SK-N-DZ (cell line): ENCODE measurements around the gene UXS1.

Experiments
- DNase-seq: peaks from one replicate; pipeline ENCODE4 v3.0.0-alpha.2; 2015; ENCODE audit warnings: low spot score

Gene UXS1

DNA sequence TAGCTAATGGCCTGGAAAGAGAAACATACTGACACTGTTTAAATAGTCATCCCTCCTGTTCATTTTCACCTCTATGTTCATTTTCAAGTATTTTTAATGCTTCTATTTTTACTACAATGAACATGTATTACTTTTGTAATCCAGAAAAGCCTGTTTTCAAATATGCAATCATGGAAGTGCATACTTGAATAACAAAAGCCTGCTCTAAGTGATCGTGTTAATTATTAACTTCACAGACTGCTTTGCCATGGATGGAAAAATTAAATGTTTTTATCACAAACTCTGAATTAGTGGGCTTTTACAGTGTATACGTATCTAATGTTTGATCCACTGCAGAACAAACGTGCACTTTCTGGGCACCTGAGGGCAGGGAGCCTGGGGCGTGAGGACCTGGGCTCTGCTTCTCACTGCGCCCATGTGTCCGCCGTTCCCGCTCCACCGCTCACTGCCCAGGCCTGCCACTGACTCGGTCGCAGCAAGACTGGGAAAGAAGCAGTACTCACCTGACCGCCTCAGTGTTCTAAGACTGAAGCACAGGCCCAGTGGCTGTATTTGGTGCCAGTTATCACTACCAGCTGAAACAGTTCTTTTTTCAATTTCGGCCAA, 80.6 kb downstream of the UXS1 start:
- DNase-seq, result no peak

DNA sequence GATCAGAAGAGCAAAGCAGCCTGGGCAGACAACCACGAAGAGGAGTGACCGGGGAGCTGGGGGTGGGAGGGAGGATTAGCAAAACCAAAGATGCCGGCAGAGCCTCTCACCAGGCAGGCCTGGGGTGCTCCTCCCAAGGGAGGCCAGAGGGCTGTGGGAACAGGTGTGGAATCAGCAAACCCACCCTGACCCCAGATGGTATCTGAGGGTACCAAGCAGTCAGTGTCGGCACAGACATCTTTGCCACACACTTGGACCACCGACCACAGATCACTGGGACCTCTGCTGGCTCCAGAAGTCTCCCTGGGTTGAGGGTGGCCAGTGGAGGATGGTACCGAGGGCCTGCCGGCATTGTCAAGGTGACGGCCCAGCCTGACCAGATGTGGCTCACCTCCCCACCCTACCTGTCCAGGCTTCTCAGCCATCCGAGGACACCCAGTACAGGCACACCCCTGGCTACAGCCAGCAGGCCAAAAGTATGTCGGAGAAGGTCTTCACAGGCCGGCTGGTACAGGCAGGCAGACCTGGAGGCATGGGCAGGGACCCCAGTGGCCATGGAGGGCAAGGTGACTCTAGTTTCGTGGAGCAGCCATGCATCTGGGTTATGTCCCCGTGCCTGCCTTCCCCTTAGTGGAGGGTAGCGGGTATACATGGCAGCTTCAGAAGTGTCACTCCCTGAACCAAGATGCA, 82.1 kb downstream of the UXS1 start:
- DNase-seq, result no peak

DNA sequence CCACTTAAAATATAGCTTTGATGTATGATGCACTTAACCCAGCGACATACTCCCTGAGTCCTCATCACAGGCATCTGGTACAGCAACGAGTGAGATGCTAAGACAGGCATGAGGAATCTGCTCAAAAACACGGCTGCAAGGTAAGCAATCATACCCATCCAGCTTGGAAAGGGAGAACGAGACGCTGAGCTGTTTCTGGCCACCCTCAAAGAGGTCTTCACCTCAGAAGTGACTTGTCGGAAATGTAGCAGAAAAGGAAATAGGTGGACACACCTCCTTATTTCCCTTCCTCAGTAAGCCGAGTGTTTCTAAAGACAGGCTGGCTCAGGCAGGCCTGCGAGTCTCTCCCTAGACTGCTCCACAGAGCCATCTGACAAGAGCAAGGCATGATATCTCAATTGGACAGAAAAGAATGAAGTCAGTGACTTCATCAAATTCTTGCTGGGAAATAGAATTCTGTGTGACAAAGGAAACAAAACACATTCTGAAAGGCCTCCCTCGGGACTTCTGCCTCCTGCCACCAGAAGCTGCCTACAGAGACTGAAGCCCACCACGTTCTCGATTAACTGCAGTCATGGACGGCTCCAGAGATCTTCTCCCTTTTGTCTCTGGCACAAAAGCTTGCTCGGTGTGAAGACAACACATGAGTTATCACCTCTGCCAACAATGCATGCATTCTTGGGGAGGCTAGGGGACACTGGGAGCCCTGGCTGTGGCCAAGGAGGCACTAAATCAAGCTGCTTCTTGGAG, 84.3 kb downstream of the UXS1 start:
- no peak for DNase-seq

DNA sequence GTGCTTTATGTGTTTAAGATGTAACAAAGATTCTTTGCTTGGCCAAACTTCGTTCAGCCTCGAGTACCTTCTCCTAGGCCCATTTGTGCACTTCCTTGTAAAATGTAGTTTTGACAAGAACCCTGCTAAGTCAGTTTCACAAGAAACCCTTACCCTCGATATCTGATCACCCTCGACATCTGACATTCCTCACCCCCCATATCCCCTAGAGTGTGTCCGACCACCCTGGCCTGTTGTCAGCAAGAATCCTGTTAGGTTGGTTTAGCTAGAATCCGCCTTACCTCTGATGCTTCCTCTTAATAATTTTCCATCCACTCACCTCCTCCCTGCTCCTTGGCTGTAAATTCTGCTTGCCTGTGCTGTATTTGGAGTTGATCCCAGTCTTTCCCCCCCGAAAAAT, 85.3 kb downstream of the UXS1 start:
- no peak for DNase-seq

DNA sequence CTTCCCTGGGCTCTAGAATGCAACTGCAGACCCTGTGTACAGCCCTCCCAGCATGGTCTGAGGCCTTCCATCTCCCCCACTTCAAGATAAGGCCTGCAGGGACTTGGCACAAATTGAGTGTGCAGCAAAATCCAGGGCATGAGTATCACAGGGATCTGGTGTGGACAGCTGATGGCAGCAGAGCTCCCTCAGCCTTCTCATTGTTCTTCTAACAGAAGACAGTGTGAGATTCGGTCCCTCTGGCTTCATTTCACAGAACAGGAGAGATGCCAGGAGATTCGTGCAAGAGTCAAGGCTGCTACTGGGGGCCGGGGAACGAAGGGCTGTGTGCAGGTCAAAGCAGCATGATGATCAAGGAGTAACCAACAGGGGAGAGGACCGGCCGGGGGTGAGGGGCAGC, 85.8 kb downstream of the UXS1 start:
- DNase-seq, result no peak

DNA sequence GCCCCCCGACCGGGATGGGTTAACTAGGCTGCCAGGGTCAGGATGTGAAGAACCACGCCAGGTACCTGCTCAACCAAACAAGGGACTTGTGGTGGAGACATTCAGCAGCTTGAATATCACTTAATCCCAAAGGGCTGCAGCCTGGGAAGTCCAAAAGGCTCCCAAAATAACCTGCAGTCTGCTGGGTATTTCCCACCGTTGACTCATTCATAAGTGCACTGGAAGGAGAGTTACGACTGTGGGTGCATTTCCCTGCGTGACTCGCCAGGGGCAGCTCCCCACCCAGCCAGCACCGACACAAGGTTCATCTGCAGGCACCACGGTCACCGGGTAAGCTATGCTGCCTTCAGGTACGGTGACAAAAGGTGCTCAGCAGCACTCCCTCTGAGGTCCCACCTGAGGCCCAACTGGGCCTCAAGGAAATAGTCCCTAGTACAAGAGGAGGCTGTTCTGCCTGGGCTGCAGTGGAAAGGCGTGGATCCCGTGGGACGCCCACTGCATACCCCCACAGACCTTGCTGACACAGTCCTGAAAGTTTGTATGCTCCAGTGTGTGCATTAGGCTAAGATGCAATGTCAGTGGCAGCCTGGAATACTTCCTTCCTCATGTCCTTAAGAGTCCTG, 86.5 kb downstream of the UXS1 start:
- no peak for DNase-seq

DNA sequence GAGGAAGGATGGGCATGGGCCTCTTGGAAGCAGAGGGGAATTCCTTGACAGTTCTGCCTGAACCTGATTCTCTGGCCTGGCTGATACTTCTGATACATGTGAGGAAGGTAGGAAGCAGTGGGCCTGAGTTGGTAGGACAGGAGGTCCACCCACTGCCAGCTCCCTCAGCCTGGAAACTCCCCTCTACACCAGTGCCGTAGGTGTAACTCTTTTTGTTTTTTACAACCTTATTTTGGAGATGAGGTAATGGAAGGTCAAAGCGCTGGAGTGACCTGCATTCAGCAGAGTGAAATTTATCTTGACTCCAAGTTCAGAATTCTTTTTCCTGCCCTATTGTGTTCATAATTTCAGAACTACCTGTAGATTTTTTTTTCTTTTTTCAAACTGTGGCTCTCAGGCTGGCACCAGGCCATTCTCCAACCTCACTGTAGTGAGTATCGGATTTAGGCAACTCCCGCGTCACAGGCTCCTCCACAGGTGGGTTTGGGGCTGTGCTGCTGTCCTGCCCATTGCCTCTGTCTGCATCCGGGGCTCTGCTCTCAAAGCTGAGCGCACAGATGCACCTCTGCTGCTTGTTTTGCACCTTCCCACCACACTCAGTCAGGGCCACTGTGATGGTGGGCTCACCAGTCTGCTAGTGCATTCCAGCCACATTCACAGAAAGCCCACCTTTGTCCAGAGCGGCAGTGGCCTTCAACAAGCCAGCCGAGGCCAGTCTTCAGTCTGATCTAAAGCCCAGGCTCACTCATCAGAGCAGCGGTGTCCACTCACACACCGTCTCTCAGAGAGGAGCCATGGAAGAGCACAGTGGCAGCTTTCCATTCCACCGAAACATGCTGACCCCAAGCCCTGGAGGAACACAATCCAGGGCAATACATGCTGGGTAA, 87.2 kb downstream of the UXS1 start:
- DNase-seq, result no peak

DNA sequence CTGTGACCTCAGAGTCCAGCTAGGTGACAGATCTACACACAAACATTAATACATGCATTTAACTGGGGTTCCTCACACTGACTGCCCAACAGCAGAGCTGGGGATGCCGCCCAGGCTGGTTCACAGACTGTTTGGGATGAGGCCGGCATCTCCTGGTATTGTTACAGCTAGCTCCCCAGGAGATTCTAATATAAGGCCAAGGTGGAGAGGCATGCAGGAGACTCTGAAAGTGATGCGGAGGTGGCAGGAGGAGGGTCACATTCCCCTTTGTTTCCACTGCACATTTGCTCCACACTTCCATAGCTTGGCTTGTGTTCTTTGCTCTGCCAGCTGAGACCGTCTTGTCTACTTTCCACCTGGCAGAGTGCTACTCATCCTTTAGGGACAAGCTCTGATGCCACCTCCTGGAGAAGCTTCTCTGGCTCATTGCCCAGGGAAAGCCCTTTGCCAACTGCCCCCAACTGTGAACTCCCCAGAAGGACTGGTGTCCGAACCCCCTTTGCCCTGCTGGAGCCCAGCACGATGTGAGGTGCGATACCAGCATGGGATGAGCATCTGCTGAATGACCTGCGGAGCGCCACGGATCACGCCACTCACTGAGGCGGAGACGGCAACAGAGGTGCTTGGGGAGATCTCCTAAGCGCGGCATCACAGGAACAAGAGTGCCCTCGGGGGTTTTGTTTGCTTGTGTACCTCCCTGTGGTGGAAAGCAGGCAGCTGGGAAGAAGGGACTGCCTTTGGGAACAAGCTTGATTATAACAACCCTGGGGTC, 88.8 kb downstream of the UXS1 start:
- no peak for DNase-seq

DNA sequence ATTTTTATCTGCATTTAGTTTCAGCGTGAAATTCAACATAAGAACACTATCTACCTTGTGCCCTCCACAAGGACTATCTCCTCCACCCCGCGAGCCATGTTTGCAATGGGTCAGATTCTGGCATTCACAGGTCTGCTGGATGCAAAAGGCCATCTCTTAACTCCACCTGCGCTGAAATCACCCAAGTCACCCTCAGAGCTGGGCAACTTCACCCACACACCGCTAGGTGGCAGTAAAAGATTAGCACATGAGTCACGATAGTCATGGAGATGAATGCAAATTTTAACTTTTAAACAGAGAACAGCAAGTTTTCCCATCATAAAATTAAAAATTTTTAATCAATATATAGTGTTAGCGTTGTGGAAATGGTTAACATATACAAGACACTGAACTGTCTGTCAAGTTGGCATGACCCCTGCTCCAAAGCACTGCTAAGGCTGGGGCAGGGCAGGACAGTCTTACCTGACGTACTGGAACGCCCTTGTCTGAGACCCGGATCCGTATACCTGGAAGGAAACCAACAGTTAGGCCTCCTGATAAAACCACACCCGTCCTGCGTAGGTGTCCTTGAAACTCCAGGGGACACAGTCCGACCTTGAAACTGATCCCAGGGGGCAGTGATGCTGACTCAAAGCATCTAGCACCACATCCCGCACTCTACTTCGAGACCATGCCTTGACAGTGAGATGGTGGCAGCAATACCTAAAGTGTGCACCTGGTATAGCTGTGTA, 89.6 kb downstream of the UXS1 start:
- peak; percentile 63 for DNase-seq

DNA sequence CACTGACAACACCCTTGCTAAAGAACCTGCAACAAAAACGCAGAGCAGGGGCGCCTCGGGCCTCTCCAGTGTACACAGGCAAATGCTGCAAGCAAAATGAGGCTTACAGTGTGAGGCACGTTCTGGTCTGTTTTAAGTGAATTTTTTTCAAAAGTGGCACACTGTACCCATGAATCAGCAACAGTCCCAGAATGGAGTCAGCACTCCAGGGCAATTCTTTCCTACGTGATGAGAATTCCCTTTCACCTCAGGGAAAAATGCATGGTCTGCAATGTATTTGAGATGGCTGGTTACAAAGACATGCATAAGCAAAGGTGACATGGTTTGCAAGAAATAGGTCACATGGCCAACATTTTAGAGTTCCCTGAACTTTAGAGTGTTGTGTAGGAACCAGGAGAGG, 94.4 kb downstream of the UXS1 start:
- no peak for DNase-seq

DNA sequence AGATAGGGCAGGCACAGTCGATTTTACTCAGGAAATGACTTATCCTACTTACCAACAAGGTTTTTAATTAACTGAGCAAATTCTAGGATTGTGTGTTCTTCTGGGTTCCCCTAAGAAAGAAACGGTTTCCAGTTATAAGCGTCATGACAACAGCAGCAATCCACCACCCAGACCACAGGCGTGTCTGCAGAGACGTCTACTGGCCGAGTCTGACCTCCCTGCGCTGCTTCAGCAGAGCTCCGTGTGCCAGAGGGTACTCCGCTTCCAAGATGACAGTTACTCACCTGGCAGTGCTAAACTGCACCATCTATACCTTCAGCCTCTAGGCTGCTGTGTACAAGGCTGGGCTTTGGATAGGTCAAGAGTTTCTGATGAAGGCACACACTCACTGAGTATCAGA, 95.4 kb downstream of the UXS1 start:
- DNase-seq, result no peak

DNA sequence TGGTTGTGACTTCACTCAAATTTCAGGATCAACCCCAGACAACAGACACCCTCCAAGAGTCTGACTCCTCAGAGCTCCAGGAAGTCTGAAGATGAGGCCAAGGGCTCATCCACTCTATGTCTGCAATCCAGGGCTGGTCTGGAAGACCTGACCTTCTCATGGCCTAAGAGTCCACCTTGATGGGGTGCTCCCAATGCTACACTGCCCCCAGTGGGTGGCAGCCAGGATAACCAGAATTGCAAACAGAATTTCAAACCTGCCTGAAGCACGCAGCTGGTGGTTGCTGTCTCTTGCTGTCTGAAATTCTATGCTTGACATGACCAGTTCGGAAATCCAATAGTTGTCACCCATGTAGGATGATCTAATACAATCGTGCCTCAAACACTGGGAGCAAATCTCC, 96.0 kb downstream of the UXS1 start:
- peak; percentile 16 for DNase-seq

DNA sequence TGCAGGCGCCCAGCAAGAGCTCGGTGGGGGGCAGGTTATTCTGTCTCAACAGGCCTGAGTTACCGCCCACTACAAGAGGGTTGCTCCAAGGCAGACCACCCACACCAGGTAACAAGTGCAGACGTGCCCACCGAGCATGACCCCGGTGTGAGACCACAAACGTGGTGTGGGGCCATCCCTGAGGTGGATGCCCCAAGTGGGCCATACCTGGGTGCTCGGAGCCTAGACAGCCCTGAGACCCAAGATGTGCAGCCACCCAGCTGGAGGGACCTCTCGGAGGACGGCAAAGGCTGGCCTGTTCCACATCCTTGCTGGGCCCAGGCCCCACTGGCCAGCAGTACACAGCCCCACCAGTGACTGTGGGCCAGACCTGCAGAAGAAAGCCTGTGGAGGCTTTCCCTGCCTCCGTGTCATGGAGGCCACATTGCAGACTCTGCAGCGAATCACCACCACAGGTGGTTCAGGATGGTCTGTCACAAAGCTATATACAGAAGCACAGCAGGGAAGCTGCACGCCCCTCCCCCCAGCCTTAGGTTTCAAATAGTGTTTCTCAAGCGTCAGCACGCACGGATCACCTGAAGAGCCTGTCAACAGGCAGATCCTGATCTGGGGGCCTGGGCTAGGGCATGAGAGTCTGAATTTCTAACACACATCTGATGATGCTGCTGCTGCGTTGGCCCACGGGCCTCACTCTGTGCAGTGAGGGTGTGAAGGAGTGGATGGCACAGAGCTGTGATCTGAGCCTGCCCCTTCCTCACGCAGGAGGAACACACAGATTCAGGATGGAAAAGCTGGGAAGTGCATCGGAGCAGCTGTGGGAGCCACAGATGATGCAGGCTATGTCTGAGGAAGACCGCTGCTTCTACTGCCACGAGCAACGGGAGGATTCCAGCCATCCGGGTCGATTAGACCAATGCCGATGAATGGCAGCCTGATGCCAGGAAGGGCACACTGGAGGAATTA, 96.8 kb downstream of the UXS1 start:
- no peak for DNase-seq

DNA sequence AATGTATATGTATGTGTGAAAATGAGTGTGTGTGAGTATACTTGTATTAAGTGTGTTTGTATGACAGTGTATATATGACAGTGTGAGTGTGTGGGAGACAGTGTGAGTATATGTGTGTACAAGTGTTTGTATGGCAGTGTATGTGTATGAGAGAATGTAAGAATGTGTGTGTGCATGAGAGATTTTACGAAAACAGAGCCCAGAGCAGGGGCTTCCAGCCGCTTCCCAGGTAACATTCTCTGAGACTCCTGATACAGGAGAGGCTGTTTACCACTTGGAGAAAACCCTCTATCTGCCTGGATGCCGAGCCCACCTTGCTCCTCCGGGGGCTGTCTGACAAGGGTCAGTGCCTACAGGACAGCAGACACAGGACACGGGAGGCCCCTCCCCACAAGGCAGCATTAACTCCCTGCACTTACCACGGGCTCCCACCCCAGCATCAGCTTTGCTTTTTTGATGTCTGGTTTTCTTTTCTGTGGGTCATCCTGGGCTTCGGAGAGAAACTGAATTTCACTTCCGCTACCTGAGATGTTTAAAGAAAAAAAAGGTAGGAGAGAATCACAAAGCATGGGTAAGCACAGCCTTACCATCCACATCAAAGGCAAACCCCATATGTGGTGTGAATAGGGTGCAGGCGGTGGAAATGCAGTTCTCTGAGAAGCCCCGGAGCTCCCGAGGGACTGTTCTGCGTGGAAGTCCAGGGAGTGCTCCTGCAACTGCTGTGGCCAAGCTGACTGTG, 97.6 kb downstream of the UXS1 start:
- no peak for DNase-seq

DNA sequence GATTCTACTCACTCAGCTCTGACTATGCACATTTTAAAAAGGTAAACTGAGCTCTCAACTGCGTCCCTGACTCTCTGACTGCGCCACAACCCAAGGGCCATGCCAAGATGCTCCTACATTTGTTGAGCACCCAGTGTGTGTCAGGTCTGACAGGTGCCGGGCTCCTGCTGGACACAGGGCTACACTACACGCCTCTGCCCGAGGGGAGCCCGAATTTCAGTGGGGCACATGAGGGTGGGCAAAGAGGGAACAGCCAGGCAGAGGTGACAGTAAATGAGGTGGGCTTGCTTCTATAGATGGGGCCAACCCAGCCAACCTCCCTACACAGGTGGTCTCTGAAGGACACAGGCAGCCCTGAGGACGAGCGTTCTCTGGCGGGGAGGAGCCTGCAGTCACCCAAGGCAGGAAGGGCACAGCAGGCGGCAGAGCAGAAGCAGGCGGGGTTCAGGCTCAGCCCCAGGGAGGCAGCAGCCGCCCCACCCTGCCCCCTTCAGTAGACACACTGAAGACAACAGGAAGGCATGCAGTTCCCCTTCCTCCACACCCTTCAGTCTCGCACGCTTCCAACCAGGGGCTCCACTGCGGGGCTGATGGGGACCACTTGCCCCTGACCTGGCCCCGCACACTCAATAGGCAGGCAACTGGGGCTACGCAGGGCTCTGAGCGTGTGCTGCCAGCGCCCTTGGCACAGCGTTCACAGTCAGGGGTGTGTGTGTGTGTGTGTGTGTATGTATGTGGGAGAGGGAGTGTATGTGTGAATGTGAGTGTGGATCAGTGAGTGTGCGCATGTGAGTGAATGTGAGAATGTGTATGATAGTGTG, 98.4 kb downstream of the UXS1 start:
- no peak for DNase-seq

DNA sequence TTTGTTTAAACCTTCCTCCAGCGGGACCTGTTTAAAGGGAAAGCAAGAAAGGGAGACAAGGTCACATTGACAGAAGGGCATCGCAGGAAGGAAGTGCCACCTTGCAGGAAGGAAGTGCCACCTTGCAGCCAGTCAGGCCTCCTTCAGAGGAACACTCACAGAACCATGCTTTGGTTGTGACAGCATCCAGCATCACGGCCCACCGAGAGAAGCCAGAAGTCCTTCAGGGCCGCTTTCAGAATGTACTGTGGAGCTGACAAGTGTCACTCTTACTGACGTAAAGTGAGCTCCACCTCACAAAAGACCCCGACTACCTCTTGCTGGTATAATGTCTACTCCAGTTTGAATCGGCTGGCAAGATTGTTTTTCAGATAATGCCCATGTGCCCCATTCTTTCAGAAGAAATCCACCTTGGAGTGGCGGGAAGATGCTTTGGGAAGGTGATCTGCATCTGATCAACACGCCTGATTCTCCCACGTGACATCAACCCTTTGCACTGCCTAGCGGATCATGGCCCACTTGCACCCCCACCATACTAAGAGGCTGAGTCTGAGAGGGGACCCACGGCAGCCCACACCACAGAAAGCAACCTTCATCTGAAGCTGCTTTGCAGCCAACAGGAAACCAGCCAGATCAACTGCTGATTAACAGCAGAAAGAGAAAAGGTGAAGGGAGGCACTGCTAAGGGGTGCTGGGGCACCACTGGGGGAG, 99.8 kb downstream of the UXS1 start:
- DNase-seq, result no peak
